ENCODE data around the gene EXOC2. TPM values are rescaled to one million over a fixed set of nuclear protein-coding genes. Genes with fewer than 3 reads are reported as not detected.

Gene EXOC2
- total and polyA plus RNA-seq, 2 of the 13 experiments (the other 11 are each of a cell fraction or from before 2014, with no cell fraction given): 12.6 to 22.9 TPM

DNA sequence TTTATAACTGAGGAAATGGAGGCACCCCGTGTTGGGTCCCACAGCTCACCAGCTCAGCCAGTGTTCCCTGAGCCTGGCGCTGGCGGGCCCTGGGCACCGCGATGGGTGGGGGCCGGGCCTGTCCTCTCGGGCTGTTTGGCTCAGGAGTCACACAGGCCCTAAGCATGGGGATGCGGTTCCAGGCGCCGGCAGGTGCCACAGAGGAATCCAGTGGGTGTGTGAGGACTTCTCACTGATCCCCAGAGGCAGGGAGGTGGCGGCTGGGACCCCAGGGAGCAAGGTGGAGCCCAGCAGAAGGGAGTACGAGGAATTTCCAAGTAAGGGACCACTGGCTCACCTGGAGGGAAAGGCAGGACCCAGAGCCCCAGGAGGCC, 243.9 kb downstream of the EXOC2 start (continued):
- TF ChIP-seq, protein P1, sequence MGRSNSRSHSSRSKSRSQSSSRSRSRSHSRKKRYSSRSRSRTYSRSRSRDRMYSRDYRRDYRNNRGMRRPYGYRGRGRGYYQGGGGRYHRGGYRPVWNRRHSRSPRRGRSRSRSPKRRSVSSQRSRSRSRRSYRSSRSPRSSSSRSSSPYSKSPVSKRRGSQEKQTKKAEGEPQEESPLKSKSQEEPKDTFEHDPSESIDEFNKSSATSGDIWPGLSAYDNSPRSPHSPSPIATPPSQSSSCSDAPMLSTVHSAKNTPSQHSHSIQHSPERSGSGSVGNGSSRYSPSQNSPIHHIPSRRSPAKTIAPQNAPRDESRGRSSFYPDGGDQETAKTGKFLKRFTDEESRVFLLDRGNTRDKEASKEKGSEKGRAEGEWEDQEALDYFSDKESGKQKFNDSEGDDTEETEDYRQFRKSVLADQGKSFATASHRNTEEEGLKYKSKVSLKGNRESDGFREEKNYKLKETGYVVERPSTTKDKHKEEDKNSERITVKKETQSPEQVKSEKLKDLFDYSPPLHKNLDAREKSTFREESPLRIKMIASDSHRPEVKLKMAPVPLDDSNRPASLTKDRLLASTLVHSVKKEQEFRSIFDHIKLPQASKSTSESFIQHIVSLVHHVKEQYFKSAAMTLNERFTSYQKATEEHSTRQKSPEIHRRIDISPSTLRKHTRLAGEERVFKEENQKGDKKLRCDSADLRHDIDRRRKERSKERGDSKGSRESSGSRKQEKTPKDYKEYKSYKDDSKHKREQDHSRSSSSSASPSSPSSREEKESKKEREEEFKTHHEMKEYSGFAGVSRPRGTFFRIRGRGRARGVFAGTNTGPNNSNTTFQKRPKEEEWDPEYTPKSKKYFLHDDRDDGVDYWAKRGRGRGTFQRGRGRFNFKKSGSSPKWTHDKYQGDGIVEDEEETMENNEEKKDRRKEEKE (IDR thresholded peaks at IDR 0.05): no peak

DNA sequence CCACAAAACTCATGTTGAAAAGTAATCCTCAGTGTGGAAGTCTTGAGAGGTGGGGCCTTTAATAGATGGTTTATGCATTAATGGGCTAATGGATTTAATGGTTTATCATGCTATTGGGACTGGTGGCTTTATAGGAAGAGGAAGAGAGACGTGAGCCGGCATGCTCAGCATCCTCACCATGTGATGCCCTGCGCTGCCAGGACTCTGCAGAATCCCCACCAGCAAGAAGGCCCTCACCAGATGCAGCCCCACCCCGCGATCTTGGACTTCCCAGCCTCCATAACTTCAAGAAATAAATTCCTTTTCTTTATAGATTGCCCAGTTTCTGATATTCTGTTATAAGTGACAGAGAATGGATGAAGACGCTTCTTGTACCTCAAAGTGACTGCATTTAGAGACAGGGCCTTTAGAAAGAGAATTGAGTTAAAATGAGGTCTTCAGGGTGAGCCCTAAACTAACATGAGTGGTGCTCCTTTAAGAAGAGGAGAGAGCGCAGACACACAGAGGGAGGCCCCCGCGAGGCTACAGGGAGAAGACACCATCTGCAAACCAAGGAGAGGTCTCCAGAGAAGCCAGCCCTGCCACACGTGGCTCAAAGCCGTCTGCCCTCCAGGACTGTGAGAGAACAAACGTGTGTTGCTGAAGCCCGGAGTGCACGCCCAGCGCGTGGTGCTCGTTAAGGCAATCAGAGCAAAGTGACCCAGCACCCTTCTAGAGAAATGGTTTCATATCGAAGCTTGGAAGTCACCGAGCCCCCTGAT, 244.5 kb downstream of the EXOC2 start:
- no peak overlapping the region for H3K4me3 ChIP-seq (replicated peaks in 1 of 3; ENCODE audit: insufficient read depth in 1 of 3, low read depth in 2 of 3, low read length in 3 of 3)
- H3K9ac ChIP-seq (ENCODE audit: insufficient read depth, low read depth, low read length): no peak overlapping the region
- H4K20me1 ChIP-seq (ENCODE audit: insufficient read depth, low read length): no peaks in the 10 kb centered on the region; the same call in 1 of the 2 replicates
- DNase-seq (ENCODE audit: low spot score): no peak
- BruUV-seq (replicated peaks): no TSS peak
- H3K36me3 ChIP-seq (replicated peaks in 1 of 2; ENCODE audit: control insufficient read depth in 1 of 2, insufficient read depth in 2 of 2, low read length in 2 of 2): no peaks in the 10 kb centered on the region
- no peak for FAIRE-seq
- H3K9me3 ChIP-seq (ENCODE audit: low read length): no peaks in the 10 kb centered on the region
- H3K27me3 ChIP-seq (ENCODE audit: control insufficient read depth in 1 of 2, insufficient read depth in 2 of 2, low read length in 2 of 2): peaks cover 11 to 74% of the 10 kb centered on the region in 2 experiments; a peak in 4 of 5 replicates
- CTCF ChIA-PET (ENCODE audit: low intra/inter-chr PET ratio, low total read pairs): no interaction called here
- no peaks in the 10 kb centered on the region for H3K79me2 ChIP-seq (ENCODE audit: insufficient read depth, low read length)
- H2AFZ ChIP-seq (ENCODE audit: low read length): no peak overlapping the region
- POLR2A ChIA-PET: no interaction called here
- H3K27ac ChIP-seq (ENCODE audit: extremely low read length, insufficient read depth, low read length): no peak overlapping the region
- in situ Hi-C loops (cut with HindIII; ENCODE audit: extremely low pct_ligation_motif_present, low pct_unique_long_range_greater_than_20kb) (no loop called here), intact Hi-C loops (cut with micrococcal nuclease; ENCODE audit: unreplicated experiment) (no loop called here)
- WGBS (ENCODE audit: low lambda C conversion rate): 20% methylated on average over 16 of the region's 19 CpGs
- H3K4me1 ChIP-seq (ENCODE audit: insufficient read depth, low read length): no peaks in the 10 kb centered on the region
- peak; percentile 23; the same call in 2 of the 3 replicates for ATAC-seq
- H3K4me2 ChIP-seq (ENCODE audit: low read depth, low read length): no peak overlapping the region
- TF ChIP-seq ONECUT2 (CRISPR knock-in tag; IDR thresholded peaks at IDR 0.05): no peak
- TF ChIP-seq ZNF317 (CRISPR knock-in tag; IDR thresholded peaks at IDR 0.05): no peak
- TF ChIP-seq, protein P2, sequence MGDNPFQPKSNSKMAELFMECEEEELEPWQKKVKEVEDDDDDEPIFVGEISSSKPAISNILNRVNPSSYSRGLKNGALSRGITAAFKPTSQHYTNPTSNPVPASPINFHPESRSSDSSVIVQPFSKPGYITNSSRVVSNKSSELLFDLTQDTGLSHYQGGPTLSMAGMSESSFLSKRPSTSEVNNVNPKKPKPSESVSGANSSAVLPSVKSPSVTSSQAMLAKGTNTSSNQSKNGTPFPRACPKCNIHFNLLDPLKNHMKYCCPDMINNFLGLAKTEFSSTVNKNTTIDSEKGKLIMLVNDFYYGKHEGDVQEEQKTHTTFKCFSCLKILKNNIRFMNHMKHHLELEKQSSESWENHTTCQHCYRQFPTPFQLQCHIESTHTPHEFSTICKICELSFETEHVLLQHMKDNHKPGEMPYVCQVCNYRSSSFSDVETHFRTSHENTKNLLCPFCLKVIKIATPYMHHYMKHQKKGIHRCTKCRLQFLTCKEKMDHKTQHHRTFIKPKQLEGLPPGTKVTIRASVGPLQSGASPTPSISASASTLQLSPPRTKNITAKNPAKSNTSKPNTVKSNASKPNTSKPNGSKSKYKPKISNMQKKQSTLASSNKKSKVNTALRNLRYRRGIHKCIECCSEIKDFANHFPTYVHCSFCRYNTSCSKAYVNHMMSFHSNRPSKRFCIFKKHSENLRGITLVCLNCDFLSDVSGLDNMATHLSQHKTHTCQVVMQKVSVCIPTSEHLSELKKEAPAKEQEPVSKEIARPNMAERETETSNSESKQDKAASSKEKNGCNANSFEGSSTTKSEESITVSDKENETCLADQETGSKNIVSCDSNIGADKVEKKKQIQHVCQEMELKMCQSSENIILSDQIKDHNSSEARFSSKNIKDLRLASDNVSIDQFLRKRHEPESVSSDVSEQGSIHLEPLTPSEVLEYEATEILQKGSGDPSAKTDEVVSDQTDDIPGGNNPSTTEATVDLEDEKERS (CRISPR knock-in tag; IDR thresholded peaks at IDR 0.05): no peak
- no peak for TF ChIP-seq CC2D1A (CRISPR knock-in tag; IDR thresholded peaks at IDR 0.05)
- TF ChIP-seq NFRKB (IDR thresholded peaks at IDR 0.05): no peak
- no peak for TF ChIP-seq ETV6 (CRISPR knock-in tag; conservative IDR thresholded peaks at IDR 0.05)
- no peak for TF ChIP-seq SETDB1 (CRISPR knock-in tag; IDR thresholded peaks at IDR 0.05; ENCODE audit: borderline replicate concordance)
- no peak for TF ChIP-seq ZNF678 (CRISPR knock-in tag; IDR thresholded peaks at IDR 0.05)
- TF ChIP-seq ZNF530 (CRISPR knock-in tag; IDR thresholded peaks at IDR 0.05; ENCODE audit: low read depth): no peak
- no peak for TF ChIP-seq NFE2 (CRISPR knock-in tag; IDR thresholded peaks at IDR 0.05)
- TF ChIP-seq, protein P3, sequence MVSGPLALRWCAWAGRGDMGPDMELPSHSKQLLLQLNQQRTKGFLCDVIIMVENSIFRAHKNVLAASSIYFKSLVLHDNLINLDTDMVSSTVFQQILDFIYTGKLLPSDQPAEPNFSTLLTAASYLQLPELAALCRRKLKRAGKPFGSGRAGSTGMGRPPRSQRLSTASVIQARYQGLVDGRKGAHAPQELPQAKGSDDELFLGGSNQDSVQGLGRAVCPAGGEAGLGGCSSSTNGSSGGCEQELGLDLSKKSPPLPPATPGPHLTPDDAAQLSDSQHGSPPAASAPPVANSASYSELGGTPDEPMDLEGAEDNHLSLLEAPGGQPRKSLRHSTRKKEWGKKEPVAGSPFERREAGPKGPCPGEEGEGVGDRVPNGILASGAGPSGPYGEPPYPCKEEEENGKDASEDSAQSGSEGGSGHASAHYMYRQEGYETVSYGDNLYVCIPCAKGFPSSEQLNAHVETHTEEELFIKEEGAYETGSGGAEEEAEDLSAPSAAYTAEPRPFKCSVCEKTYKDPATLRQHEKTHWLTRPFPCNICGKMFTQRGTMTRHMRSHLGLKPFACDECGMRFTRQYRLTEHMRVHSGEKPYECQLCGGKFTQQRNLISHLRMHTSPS (CRISPR knock-in tag; IDR thresholded peaks at IDR 0.05; ENCODE audit: low read depth): no peak
- TF ChIP-seq, protein P4, sequence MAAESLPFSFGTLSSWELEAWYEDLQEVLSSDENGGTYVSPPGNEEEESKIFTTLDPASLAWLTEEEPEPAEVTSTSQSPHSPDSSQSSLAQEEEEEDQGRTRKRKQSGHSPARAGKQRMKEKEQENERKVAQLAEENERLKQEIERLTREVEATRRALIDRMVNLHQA (CRISPR knock-in tag; IDR thresholded peaks at IDR 0.05): no peak
- no peak for TF ChIP-seq ZNF296 (CRISPR knock-in tag; conservative IDR thresholded peaks at IDR 0.05)

All from HepG2 (cell line).